ENCODE data around the gene PODXL. TPM values are rescaled to one million over a fixed set of nuclear protein-coding genes. Genes with fewer than 3 reads are reported as not detected.

The PODXL gene
- total RNA-seq, 4 donors from 2014 or later: 4.3 to 20.2 (median 13.8) TPM

DNA sequence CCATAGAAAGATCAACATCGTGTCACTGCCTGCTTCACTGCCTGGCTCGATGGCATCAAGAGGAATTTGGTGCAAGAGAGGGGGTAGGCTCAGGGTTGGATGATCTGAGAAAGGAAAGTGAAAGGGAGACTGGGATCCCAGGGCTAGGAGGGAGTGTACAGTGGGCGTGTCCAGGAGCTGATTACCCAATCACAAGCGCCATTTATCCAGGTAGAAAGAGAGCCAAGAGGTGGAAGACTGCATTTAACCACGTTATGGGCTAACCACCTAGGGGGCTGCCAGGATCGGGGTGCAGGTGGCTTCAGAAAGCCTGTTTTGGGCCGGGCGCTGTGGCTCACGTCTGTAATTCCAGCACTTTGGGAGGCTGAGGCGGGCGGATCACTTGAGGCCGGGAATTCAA, 10.3 kb downstream of the PODXL start:
- intact Hi-C loops (cut with DNase I; ENCODE audit: low total_unique reads): no loop called here
- no peak for DNase-seq (ENCODE audit: low spot score in 2 of 2)
- no peak overlapping the region for H3K4me3 ChIP-seq (ENCODE audit: low read depth, poor library complexity, severe bottlenecking)
- 69 to 79% methylated on average over 12 of the region's 12 CpGs for WGBS, 2 donors
- TF ChIP-seq POLR2A (IDR thresholded peaks at IDR 0.05): no peak
- TF ChIP-seq, protein P1, sequence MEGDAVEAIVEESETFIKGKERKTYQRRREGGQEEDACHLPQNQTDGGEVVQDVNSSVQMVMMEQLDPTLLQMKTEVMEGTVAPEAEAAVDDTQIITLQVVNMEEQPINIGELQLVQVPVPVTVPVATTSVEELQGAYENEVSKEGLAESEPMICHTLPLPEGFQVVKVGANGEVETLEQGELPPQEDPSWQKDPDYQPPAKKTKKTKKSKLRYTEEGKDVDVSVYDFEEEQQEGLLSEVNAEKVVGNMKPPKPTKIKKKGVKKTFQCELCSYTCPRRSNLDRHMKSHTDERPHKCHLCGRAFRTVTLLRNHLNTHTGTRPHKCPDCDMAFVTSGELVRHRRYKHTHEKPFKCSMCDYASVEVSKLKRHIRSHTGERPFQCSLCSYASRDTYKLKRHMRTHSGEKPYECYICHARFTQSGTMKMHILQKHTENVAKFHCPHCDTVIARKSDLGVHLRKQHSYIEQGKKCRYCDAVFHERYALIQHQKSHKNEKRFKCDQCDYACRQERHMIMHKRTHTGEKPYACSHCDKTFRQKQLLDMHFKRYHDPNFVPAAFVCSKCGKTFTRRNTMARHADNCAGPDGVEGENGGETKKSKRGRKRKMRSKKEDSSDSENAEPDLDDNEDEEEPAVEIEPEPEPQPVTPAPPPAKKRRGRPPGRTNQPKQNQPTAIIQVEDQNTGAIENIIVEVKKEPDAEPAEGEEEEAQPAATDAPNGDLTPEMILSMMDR (IDR thresholded peaks at IDR 0.05): no peak

DNA sequence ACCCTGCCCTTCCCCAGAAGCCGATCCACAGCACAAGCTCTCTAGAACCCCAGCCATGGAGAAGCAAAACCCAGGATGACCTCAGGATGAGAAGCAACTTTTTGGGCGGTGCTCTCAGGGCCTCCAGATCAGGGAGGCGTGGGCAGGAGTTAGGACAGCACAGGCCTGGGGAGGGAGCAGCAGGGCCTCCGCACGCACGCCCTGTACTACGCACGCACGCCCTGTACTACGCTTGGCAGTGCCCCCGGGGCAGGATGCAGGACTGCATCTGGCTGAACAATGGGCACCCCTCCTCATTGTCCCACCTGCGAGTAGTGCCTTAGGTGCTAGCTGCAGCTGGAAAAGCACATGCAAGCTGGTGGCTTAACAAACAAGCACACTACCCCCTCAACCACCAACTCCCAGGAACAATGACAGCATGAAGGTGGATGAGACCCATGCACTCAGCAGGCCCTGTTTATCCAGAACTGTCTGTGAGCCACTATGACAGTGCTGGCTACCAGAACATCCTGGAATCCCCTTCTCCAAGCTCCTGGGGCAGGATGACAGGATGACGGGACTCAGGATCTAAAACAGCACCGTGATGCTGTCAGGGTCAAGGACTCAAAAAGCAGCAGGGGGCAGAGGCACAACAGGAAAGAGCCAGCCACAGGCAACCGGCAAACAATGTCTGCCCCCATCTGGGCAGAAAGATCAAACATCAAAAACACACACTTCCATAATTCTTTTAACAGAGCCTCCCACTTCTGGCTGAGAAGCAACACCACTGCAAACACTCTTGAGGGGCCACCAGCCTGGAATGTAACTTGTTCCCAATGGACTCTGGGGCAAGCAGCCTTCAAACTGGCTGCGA, 11.8 kb downstream of the PODXL start:
- no peak for TF ChIP-seq POLR2A (IDR thresholded peaks at IDR 0.05)
- TF ChIP-seq, protein P1 (IDR thresholded peaks at IDR 0.05): no peak
- no peak overlapping the region for H3K4me3 ChIP-seq (ENCODE audit: low read depth, poor library complexity, severe bottlenecking)
- no peak for DNase-seq (ENCODE audit: low spot score in 2 of 2)
- 75 to 85% methylated on average over 14 to 16 of the region's 16 CpGs for WGBS, 2 donors
- intact Hi-C loops (cut with DNase I; ENCODE audit: low total_unique reads): no loop called here

DNA sequence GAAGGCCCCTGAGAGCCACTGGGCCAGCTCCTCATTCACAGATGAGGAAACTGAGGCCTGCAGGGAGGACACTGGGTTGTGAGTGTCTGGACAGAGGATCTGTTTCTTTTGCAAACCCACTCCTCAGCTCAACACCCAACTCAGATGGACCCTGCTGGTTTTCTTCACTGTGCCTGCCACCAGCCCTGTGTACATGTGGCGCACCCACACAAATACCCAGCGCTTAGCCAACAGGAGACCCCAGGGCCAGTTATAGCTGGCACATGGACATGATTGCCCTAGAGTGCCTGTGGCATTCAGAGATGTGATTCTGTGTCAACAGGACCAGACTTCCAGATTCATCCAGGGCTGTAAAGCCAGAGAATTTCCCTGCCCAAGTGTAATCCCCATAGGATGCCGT, 12.4 kb downstream of the PODXL start:
- 92 to 94% methylated on average over 3 of the region's 3 CpGs for WGBS, 2 donors
- TF ChIP-seq, protein P1 (IDR thresholded peaks at IDR 0.05): no peak
- no peak for TF ChIP-seq POLR2A (IDR thresholded peaks at IDR 0.05)
- H3K4me3 ChIP-seq (ENCODE audit: low read depth, poor library complexity, severe bottlenecking): no peak overlapping the region
- intact Hi-C loops (cut with DNase I; ENCODE audit: low total_unique reads): no loop called here
- DNase-seq (ENCODE audit: low spot score in 2 of 2): no peak

DNA sequence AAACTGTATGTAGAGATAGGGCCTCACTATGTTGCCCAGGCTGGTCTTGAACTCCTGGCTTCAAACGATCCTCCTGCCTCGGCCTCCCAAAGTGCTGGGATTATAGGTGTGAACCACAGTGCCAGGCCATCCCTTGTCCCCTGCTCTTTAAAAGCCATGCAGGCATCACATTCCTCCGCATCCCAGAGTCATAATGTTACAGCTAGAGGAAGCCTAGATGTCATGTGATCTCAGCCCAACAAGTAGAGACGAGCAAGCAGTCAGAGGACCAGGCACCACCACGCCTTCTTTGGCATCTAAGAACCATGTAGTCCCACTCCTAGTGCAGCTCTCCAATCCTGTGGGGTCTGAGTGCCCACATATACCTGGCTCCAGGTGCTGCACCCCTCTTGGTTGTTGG, 13.1 kb downstream of the PODXL start:
- no peak overlapping the region for H3K4me3 ChIP-seq (ENCODE audit: low read depth, poor library complexity, severe bottlenecking)
- intact Hi-C loops (cut with DNase I; ENCODE audit: low total_unique reads): no loop called here
- 70 to 81% methylated on average over 5 of the region's 5 CpGs for WGBS, 2 donors
- TF ChIP-seq, protein P1 (IDR thresholded peaks at IDR 0.05): no peak
- no peak for TF ChIP-seq POLR2A (IDR thresholded peaks at IDR 0.05)
- DNase-seq (ENCODE audit: low spot score in 2 of 2): no peak

DNA sequence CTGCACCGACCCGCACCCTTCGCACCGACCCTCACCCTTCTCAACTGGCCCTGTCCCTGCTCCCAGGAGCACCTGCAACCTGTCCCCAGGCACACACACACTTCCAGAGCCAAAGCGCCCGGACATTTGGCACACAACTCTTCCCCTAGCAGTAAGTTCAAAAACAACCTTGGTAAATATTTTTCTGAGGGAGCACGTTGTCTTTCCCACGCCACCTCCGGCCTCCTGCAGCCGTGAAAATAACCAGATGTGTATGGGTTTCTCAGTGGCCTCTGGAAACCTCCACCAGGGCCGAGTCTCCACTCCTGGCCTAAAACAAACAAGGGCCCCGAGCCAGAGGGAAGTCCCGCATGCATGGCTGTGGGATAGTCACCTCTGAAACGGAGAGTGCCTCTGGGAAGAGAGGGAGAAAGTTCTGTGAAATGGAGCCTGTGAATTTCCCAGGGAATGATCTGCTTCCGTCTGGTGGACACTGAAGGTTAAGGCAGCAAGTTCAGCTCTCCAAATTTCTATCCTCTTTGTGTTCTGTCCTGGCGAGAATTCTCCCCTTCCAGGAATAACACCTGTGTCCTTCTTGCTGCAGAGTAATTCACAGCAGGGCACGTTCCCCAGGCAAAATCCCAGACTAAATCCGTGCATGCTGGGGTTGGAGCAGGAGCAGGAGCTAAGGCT, 15.8 kb downstream of the PODXL start:
- no peak for DNase-seq (ENCODE audit: low spot score in 2 of 2)
- no peak overlapping the region for H3K4me3 ChIP-seq (ENCODE audit: low read depth, poor library complexity, severe bottlenecking)
- TF ChIP-seq, protein P1 (IDR thresholded peaks at IDR 0.05): no peak
- TF ChIP-seq POLR2A (IDR thresholded peaks at IDR 0.05): no peak
- intact Hi-C loops (cut with DNase I; ENCODE audit: low total_unique reads): no loop called here
- 60 to 74% methylated on average over 18 of the region's 18 CpGs for WGBS, 2 donors
